ENCODE results near the gene CACNA1S. TPM values are rescaled to one million over a fixed set of nuclear protein-coding genes. Genes with fewer than 3 reads are reported as not detected.

Gene CACNA1S
- total RNA-seq, 1 experiment from 2014 or later = not detected

GRCh38 chr1:201080135-201080534, 32.1 kb downstream of the CACNA1S start:
- no peak for DNase-seq (ENCODE audit: low read depth)
- in situ Hi-C loops (cut with HindIII; ENCODE audit: low pct_unique_long_range_greater_than_20kb, low sequenced_read_pairs) = no loop called here

- in situ Hi-C loops (cut with HindIII; ENCODE audit: low pct_unique_long_range_greater_than_20kb, low sequenced_read_pairs) = no loop called here
- no peak for DNase-seq (ENCODE audit: low read depth)
Measured at GRCh38 chr1:201077736-201078135, 34.5 kb downstream of the CACNA1S start.

- in situ Hi-C loops (cut with HindIII; ENCODE audit: low pct_unique_long_range_greater_than_20kb, low sequenced_read_pairs) = no loop called here
- no peak for DNase-seq (ENCODE audit: low read depth)
Measured at GRCh38 chr1:201077116-201077515, 35.1 kb downstream of the CACNA1S start.

DNA sequence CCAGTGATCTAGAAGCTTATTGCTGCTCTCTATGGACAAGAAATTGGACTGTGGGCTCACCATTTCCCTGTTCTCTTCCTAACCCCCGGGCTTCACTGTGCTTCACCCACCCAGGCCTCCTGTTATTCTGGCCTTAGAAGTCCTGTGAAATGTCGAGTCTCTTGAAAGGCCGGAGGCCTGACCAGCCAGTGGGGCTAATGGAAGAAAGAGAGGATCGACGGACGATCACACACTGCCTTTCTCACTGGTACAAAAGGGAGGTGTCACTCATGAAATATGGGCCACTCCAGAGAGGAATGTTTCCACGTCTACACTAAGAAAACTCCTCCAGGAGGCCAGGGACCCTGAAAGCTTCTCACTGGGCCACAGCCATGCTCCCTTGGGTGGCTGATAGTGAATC, 36.1 kb downstream of the CACNA1S start:
- in situ Hi-C loops (cut with HindIII; ENCODE audit: low pct_unique_long_range_greater_than_20kb, low sequenced_read_pairs) = no loop called here
- DNase-seq (ENCODE audit: low read depth) = no peak

GRCh38 chr1:201074018-201074417, 38.2 kb downstream of the CACNA1S start:
- in situ Hi-C loops (cut with HindIII; ENCODE audit: low pct_unique_long_range_greater_than_20kb, low sequenced_read_pairs) = no loop called here
- DNase-seq (ENCODE audit: low read depth) = no peak

- in situ Hi-C loops (cut with HindIII; ENCODE audit: low pct_unique_long_range_greater_than_20kb, low sequenced_read_pairs) = no loop called here
- DNase-seq (ENCODE audit: low read depth) = no peak
Measured at GRCh38 chr1:201072922-201073321, 39.3 kb downstream of the CACNA1S start.

DNA sequence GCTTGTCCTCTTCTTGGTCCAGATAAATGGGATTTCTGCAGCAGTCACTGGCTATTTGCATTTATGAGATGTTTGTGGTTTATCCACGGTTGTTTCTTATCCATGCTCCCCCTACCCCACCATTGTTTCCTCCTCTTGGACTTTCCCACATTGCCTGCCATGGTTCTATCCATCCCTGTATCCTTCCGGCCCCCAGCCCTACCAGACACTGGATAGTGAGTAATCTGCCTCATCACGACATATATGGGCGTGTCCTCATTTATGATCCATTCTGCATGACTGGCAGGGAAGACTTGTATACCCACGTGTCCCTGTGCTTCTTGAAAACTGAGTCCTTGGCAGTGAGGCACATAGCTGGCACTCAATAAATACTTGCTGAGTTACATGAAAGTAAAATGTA, 40.1 kb downstream of the CACNA1S start:
- in situ Hi-C loops (cut with HindIII; ENCODE audit: low pct_unique_long_range_greater_than_20kb, low sequenced_read_pairs) = no loop called here
- no peak for DNase-seq (ENCODE audit: low read depth)

GRCh38 chr1:201069636-201070035, 42.6 kb downstream of the CACNA1S start:
- DNase-seq (ENCODE audit: low read depth) = no peak
- in situ Hi-C loops (cut with HindIII; ENCODE audit: low pct_unique_long_range_greater_than_20kb, low sequenced_read_pairs) = no loop called here

DNA sequence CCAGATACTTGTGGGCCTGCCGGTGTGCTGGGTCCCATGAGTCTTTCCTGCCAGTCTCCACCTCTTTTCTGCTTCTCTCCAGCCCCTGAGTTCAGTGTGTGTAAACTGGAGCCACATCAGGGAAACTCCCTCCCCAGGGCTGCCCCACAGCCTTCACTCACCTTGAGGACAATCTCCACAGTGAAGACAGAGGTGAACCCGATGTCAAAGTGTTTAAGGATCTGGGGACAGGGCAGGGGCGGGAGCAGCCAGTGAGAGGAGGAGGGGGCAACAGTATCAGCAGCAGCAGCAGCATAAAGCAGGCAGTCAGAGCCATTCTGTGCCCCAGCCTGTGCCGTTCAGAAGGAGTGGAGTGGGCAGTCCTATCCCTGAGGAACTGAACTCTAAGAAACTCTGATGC, 43.2 kb downstream of the CACNA1S start:
- DNase-seq (ENCODE audit: low read depth) = no peak
- in situ Hi-C loops (cut with HindIII; ENCODE audit: low pct_unique_long_range_greater_than_20kb, low sequenced_read_pairs) = no loop called here

- DNase-seq (ENCODE audit: low read depth) = no peak
- in situ Hi-C loops (cut with HindIII; ENCODE audit: low pct_unique_long_range_greater_than_20kb, low sequenced_read_pairs) = no loop called here
Measured at GRCh38 chr1:201066986-201067385, 45.2 kb downstream of the CACNA1S start.

DNA sequence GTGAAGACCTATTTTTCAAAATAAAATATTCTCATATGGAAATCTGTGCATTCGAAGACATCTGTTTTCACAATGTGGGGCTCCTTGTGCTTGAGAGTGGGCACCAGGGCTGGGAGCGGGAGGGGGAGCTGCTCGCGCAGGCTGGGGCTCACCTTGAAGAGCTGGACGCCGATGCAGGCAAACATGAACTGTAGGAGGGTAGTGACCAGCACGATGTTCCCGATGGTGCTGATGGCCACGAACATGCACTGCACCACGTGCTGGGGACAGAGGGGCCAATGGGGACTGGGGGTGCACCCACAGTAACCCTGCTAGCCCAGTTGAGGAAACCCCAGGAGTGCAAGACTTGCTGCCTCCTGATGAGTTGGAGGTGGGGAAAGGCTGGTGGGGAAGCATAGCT, 46.5 kb downstream of the CACNA1S start:
- DNase-seq (ENCODE audit: low read depth) = no peak
- in situ Hi-C loops (cut with HindIII; ENCODE audit: low pct_unique_long_range_greater_than_20kb, low sequenced_read_pairs) = no loop called here

GRCh38 chr1:201064806-201065205, 47.4 kb downstream of the CACNA1S start:
- in situ Hi-C loops (cut with HindIII; ENCODE audit: low pct_unique_long_range_greater_than_20kb, low sequenced_read_pairs) = no loop called here
- DNase-seq (ENCODE audit: low read depth) = no peak

DNA sequence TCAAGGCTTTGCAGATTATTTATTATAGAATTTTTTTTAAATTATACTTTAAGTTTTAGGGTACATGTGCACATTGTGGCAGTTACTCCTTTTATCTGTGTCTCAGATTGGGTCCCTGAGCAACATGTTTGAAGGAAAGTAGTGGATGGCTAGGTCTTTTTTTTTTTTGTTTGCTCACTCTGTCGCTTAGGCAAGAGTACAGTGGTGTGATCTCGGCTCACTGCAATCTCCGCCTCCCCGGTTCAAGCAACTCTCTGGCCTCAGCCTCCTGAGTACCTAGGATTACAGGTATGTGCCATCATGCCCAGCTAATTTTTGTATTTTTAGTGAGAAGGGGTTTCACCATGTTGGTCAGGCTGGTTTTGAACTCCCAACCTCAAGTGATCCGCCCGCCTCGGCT, 49.1 kb downstream of the CACNA1S start:
- in situ Hi-C loops (cut with HindIII; ENCODE audit: low pct_unique_long_range_greater_than_20kb, low sequenced_read_pairs) = no loop called here
- no peak for DNase-seq (ENCODE audit: low read depth)

- in situ Hi-C loops (cut with HindIII; ENCODE audit: low pct_unique_long_range_greater_than_20kb, low sequenced_read_pairs) = no loop called here
- no peak for DNase-seq (ENCODE audit: low read depth)
Measured at GRCh38 chr1:201062511-201063091, 49.6 kb downstream of the CACNA1S start.

DNA sequence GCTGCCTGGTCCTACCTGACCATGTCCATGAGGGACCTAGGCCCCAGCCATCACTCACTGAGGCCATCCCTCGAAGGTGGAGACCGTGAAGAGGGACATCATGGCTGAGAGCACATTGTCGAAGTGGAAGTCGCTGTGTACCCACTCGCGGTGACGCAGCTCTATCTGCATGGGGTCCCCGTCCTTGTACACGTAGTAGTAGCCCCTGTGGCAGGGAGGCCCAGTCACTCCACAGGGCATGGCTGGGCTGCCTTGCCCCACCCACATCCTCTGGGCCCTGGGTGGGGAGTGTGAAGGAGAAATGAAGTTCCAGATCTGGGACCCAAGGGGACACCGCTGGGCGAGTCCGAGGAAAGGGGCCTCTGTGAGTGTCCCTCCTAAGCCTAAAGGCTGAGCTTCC, 50.3 kb downstream of the CACNA1S start:
- in situ Hi-C loops (cut with HindIII; ENCODE audit: low pct_unique_long_range_greater_than_20kb, low sequenced_read_pairs) = no loop called here

GRCh38 chr1:201061049-201061448, 51.2 kb downstream of the CACNA1S start:
- no peak for DNase-seq (ENCODE audit: low read depth)
- in situ Hi-C loops (cut with HindIII; ENCODE audit: low pct_unique_long_range_greater_than_20kb, low sequenced_read_pairs) = no loop called here

More for the DNA sequence above, 50.3 kb downstream of the CACNA1S start:
- DNase-seq (ENCODE audit: low read depth) = no peak

- in situ Hi-C loops (cut with HindIII; ENCODE audit: low pct_unique_long_range_greater_than_20kb, low sequenced_read_pairs) = no loop called here
Measured at GRCh38 chr1:201060586-201060985, 51.6 kb downstream of the CACNA1S start.

DNA sequence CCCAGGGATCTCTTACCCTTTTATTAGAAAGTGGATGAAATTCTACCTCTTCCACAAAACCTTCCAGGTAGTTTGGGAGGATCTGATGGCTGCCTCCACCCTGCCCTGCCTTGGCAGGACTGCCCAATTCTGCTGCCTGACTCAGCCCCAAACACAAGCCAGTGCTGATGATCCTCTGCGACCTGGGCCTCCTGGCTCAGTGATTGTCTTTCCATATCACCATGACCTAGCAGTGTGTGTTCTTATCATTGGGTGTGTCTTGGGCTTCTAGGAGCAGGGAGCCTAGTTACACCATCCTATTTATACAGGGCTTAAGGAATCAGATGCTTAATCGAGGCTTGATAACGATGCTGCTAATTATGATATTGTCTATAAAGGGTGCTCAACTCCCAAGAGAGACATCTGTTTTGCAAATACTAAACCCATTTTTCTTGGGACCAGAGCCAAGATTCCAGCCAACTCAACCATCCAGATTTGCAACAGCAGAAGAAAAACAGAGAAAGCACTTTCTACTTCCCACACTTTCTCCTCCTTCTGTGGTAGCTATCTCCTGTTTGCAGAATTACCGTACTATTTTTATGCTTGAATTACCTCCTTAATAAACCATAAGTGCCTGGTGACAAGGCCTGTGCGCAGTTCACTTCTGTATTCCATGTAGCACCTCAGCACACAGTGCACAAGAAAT, 52.2 kb downstream of the CACNA1S start:
- DNase-seq (ENCODE audit: low read depth) = no peak
- in situ Hi-C loops (cut with HindIII; ENCODE audit: low pct_unique_long_range_greater_than_20kb, low sequenced_read_pairs) = no loop called here

More at GRCh38 chr1:201060586-201060985, 51.6 kb downstream of the CACNA1S start:
- no peak for DNase-seq (ENCODE audit: low read depth)

DNA sequence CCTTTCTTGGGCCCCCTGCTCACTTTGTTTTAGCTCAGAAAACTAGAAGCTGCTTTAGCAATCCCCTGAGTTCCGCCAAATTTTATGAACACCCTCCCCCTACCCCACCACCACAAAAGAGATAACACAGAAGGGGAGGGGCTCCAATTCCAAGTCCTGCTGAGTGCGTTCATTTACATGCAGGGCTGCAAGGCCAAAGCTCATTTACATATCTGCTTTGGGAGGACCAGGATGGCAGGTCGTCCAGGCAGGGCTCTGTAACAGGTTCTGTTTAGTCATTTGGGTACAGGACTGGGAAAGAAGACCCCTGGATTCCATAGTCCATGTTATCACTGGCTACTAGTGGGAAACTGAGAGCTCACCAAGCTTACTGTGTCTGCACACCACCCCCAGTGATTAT, 52.8 kb downstream of the CACNA1S start:
- DNase-seq (ENCODE audit: low read depth) = no peak
- in situ Hi-C loops (cut with HindIII; ENCODE audit: low pct_unique_long_range_greater_than_20kb, low sequenced_read_pairs) = no loop called here

DNA sequence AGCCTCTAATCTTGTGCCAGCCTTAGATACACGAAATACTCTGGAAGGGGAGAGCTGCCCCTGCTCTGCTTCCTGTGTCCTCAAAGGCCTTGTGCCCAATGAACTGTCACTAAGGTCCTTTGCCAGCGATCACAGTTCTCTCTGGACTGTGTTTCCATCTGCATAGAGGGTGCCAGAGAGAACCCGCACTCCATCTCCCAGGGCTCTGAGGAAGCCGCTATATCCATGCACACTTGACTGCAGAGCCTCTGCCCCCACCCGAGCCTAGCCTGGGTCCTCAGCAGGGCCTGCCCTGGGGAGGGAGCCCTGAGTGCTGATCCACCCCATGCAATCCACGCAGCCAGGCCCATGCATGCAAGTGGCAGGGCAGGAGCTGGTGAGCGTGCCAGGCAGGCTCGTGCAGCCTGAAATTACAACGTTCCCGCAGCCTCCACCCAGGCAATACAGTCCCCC, 58.1 kb downstream of the CACNA1S start:
- in situ Hi-C loops (cut with HindIII; ENCODE audit: low pct_unique_long_range_greater_than_20kb, low sequenced_read_pairs) = no loop called here
- DNase-seq (ENCODE audit: low read depth) = no peak

Data from Caki2 (cell line).